ENCODE measurements around the gene TRAP1.
"Not testable (repeated sequence)": the region's sequence is repeated elsewhere in the genome, so short reads cannot be mapped to it uniquely, and the experiment has no call there.

TRAP1 gene

DNA sequence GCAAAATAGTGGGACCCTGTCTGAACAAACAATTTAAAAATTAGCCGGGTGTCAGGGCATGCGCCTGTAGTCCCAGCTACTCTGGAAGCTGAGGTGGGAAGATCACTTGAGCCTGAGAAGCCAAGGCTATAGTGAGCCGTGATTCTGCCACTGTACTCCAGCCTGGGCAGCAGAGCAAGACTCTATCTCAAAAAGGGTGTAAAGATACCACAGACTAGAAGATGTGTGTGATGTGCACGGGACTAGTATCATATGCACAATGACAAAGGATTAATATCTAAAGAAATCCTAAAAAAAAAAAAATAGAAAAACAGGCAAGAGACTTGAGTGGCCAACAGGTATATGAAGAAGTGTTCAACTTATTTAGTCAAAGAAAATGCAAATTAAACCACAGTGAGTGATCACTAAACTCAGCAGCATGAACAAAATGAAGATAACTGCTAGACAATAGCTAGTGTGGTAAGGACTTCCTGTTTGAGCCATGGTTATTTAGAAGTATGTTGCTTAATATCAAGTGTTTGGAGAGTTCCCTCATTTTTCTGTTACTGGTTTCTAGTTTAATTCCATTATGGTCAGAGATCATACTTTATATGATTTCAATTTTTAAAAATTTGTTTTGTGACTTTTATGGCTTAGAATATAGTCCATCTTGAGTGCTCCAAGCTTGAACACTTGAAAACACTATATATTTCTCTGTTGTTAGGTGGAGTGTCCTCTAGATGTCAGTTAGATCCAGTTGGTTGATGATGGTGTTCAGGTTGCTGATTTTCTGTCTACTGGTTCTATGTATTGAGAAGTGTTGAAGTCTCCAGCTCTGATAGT is 91.2 kb downstream of the TRAP1 start:
- H3K27ac ChIP-seq: no peak overlapping the region
- DNase-seq (ENCODE audit: low read depth, low spot score): no peak

- DNase-seq (ENCODE audit: low read depth, low spot score): no peak
- H3K27ac ChIP-seq: no peak overlapping the region
These were observed 92.0 kb downstream of the TRAP1 start for GRCh38 chr16:3625331-3625730.

DNA sequence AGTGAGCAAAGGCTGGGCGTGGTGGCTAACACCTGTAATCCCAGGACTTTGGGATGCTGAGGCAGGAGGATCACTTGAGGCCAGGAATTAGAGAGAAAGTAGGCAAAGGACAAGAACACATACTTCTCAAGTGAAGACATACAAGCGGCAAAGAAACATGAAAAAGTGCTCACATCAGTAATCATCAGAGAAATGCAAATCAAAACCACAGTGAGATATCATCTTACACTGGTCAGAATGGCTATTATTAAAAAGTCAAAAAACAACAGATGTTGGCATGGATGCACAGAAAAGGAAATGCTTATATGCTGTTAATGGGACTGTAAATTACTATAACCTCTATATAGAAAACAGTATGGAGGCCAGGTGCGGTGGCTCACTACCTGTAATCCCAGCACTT is 93.7 kb downstream of the TRAP1 start:
- DNase-seq (ENCODE audit: low read depth, low spot score): no peak

DNA sequence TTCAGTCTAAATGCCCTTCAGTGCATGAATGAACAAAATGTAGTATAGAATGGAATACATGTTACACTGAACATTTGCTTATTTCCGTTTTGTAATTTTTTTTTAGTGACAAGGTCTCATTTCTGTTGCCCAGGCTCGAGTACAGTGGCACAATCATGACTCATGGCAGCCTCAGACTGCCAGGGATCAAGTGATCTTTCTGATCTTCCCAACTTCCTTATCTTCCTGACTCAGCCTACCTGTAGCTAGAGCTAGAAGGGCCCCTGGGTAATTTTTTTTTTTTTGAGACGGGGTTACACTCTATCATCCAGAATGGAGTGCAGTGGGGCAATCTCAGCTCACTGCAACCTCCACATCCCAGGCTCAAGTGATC is 98.6 kb downstream of the TRAP1 start:
- peak overlapping the region; percentile 64 for H3K27ac ChIP-seq
- DNase-seq (ENCODE audit: low read depth, low spot score): peak; percentile 46

More for the DNA sequence above, 93.7 kb downstream of the TRAP1 start:
- no peak overlapping the region for H3K27ac ChIP-seq

DNA sequence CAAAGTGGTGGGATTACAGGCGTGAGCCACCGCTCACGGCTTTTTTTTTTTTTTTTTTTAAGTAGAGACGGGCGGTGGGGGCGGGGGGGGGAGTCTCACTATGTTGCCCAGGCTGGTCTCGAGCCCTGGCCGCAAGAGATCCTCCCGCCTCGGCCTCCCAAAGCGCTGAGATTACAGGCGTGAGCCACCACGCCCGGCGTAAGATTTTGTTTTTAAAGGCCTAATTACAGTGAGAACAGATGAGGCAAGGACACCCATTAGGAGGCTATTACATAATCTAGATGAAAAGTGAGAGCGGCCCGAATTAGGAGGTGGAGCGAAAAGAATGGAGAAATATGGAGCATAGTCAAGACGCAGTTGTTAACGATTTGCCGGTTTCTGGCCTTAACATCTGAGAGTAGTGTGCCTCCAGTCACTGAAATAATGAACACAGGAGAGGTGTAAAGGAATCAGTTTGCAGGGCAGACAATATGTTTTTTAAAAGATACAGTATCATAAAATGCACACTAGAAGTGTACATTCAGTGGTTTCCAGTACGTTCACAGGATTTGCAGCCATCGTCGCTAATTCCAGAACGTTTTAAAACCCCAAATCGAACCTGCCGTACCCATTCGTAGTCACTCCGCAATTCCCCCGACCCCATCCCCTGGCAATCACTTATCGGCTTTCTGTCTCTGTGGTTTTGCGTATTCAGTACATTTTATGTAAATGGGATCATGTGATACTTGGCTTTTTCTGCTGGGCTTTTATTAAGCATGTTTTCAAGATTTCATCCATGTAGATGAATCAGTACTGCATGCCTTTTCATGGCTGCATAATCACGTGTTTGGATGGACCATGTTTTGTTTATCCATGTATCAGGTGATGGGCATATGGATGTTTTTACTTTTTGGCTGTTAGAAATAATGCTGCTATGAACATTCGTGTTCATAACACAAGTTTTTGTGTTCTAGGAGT is 104.5 kb downstream of the TRAP1 start:
- no peak for DNase-seq (ENCODE audit: low read depth, low spot score)
- H3K27ac ChIP-seq: peak overlapping the region; percentile 73

- H3K27ac ChIP-seq: peak within 1 kb of the TSS; percentile 73
- DNase-seq (ENCODE audit: low read depth, low spot score): peak; percentile 57
These were observed 106.0 kb downstream of the TRAP1 start, which contains the start of gene SLX4 for GRCh38 chr16:3611146-3611975. TSS of gene SLX4 (minus strand) at chr16:3611606. CDS start at chr16:3608964, 2,642 bp downstream.

DNA sequence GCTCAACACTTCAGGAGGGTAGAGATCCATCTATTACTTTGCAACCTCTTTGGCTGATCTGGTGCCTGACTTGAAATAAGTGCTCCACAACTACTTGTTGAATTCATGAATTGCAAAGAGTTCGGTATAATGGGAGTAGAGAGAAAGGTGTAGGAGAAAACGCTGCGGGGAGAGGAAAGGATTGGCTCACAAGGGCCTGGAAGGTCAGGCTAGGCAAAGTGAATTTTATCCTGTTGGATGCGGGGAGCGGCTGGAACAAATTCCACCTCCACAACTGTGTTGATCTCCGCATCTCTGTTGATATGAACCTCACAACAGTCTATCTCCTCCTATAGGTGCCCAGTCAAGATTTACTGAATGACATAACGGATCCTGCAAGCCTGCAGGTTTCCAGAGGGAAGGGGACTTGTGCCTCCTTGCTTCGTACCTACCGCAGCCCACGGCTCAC is 106.6 kb downstream of the TRAP1 start:
- peak overlapping the region; percentile 73 for H3K27ac ChIP-seq
- DNase-seq (ENCODE audit: low read depth, low spot score): no peak

DNA sequence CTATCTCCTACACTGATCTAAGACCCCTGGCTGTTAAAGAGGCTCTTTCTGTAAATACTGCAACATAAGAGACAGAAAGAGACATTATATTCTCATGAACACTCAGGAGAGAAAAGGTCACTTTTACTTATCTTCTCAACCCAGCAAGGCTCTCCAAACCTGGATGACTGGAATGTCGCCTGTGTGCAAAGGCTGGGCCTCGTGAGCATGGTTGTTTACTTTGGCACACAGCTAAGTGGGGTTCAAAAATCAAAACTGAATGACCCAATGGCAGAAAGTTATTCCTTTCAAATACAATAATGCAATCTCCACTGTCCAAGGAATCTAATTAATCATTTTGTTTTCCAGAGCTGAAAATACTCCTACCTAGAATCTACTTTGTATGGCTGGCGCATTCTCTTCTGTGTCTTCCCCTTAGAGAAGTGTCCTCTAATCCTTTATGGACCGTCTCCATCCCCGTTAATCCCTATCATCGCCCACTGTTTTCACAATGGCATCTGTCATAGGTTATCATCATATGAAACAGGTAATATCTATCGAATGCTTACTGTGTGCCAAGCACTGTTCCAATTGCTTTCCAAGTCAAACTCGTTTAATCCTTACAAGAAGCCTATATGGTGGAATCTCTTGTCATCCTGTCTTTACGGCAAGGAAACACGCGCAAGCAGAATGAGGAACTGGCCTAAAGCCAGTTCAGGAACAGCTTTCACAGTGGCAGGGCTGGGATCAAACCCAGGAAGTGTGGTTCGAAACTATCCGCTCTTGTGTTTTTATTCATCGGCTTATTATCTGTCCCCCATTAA is 107.2 kb downstream of the TRAP1 start:
- H3K27ac ChIP-seq: no peak overlapping the region
- no peak for DNase-seq (ENCODE audit: low read depth, low spot score)

GRCh38 chr16:3608976-3609375 is 108.3 kb downstream of the TRAP1 start:
- DNase-seq (ENCODE audit: low read depth, low spot score); H3K27ac ChIP-seq: not testable (repeated sequence)

DNA sequence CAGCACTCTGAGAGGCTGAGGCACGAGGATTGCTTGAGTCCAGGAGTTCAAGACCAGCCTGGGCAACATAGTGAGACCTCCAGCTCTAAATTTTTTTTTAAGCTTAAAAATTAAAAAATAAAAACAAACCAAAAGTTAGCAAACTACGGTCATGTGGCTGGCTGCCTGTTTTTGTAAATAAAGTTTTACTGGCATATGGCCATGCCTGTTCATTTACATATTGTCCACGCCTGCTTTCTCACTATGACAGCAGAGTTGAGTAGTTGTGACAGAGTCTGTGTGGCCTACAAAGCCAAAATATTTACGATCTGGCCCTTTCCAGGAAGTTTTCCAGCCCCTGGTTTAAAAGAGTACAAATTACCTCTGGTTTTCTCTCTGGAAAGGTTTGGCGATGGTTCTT is 109.3 kb downstream of the TRAP1 start:
- H3K27ac ChIP-seq: no peak overlapping the region
- no peak for DNase-seq (ENCODE audit: low read depth, low spot score)

Measured in epithelial cell of prostate (primary cell).